ENCODE data around the gene GPR132. TPM values are rescaled to one million over a fixed set of nuclear protein-coding genes. Genes with fewer than 3 reads are reported as not detected.

GPR132 gene
- total and polyA plus RNA-seq, 5 experiments from 2014 or later, result 9.4 to 41.4 (median 36.3) TPM

- Mint-ChIP-seq H3K36me3 (peaks cover 0 to 33% (median 4%) of the 10 kb centered on the region in 3 donors), H3K4me1 (peaks cover 0 to 6% (median 3%) of the 10 kb centered on the region in 4 donors), H3K9me3 (no peaks in the 10 kb centered on the region), H3K4me3 (no peak overlapping the region), H3K27ac (peak overlapping the region in 2 of 10 donors; percentile 24 to 65), H3K27me3 (no peaks in the 10 kb centered on the region)
- ATAC-seq (no peak), DNase-seq (no peak)
- POLR2A ChIA-PET, result no interaction called here
Observed at GRCh38 chr14:105007593-105008264, 57.5 kb downstream of the GPR132 start.

- POLR2A ChIA-PET, result no interaction called here
- Mint-ChIP-seq H3K27ac (peak overlapping the region in 2 of 10 donors; percentile 24 to 74), H3K27me3 (no peaks in the 10 kb centered on the region), H3K36me3 (peaks cover 0 to 33% (median 4%) of the 10 kb centered on the region in 3 donors), H3K4me3 (no peak overlapping the region), H3K4me1 (peaks cover 0 to under 1% (median 0%) of the 10 kb centered on the region in 4 donors), H3K9me3 (no peaks in the 10 kb centered on the region)
- no peak for DNase-seq
- ATAC-seq, result no peak
Observed at GRCh38 chr14:105006831-105007592, 58.2 kb downstream of the GPR132 start.

GRCh38 chr14:105005929-105006830, 59.0 kb downstream of the GPR132 start:
- POLR2A ChIA-PET, result no interaction called here
- H3K9me3 Mint-ChIP-seq, result no peaks in the 10 kb centered on the region
- no peak for DNase-seq
- peak overlapping the region in 2 of 10 donors; percentile 62 to 74 for H3K27ac Mint-ChIP-seq
- H3K27me3 Mint-ChIP-seq, result no peaks in the 10 kb centered on the region
- ATAC-seq, result no peak
- peaks cover 0 to 25% (median 4%) of the 10 kb centered on the region in 3 donors for H3K36me3 Mint-ChIP-seq
- H3K4me3 Mint-ChIP-seq, result no peak overlapping the region
- no peaks in the 10 kb centered on the region for H3K4me1 Mint-ChIP-seq

- Mint-ChIP-seq H3K4me3 (no peak overlapping the region), H3K4me1 (no peaks in the 10 kb centered on the region), H3K27ac (no peak overlapping the region), H3K9me3 (no peaks in the 10 kb centered on the region), H3K36me3 (peaks cover 0 to 19% (median 4%) of the 10 kb centered on the region in 3 donors), H3K27me3 (no peaks in the 10 kb centered on the region)
- ATAC-seq (no peak), DNase-seq (no peak)
- POLR2A ChIA-PET, result no interaction called here
Observed at GRCh38 chr14:105005329-105005928, 59.8 kb downstream of the GPR132 start.

Other genes with a start within 250 kb of the GPR132 start
- gene CEP170B, start 200.2 kb downstream of the GPR132 start, total RNA-seq, result 1 to 10 TPM; 4.6 to 4.8 TPM
- under 1 TPM in 2 of 3 donors, not detected in 1; 0.03 to 0.05 TPM for gene CEP170B, start 200.2 kb downstream of the GPR132 start, polyA plus RNA-seq
- 1 to 10 TPM; 1.2 to 2.2 TPM for gene PLD4, start 140.6 kb downstream of the GPR132 start, total RNA-seq
- gene PLD4, start 140.6 kb downstream of the GPR132 start, polyA plus RNA-seq, result under 1 TPM in 2 of 3 donors, not detected in 1; 0.08 to 0.13 TPM
- not detected for gene AHNAK2, start 87.1 kb downstream of the GPR132 start, total RNA-seq
- not detected for gene AHNAK2, start 87.1 kb downstream of the GPR132 start, polyA plus RNA-seq
- gene CLBA1, start 79.6 kb downstream of the GPR132 start, total RNA-seq, result 1 to 10 TPM; 2.0 to 2.4 TPM
- 1 to 10 TPM in 2 of 3 donors, under 1 TPM in 1; 0.67 to 2.3 (median 1.2) TPM for gene CLBA1, start 79.6 kb downstream of the GPR132 start, polyA plus RNA-seq
- 10 to 100 TPM; 11.0 to 12.4 TPM for gene CDCA4, start 44.3 kb downstream of the GPR132 start, total RNA-seq
- gene CDCA4, start 44.3 kb downstream of the GPR132 start, polyA plus RNA-seq, result 10 to 100 TPM in 2 of 3 donors, 1 to 10 TPM in 1; 8.2 to 12.0 (median 11.3) TPM
- under 1 TPM; 0.16 to 0.47 TPM for gene JAG2, start 103.3 kb upstream of the GPR132 start, total RNA-seq
- gene JAG2, start 103.3 kb upstream of the GPR132 start, polyA plus RNA-seq, result under 1 TPM; 0.10 to 0.21 (median 0.17) TPM
- gene NUDT14, start 115.9 kb upstream of the GPR132 start, total RNA-seq, result 10 to 100 TPM; 10.3 to 10.8 TPM
- 10 to 100 TPM in 2 of 3 donors, 1 to 10 TPM in 1; 9.5 to 18.8 (median 17.1) TPM for gene NUDT14, start 115.9 kb upstream of the GPR132 start, polyA plus RNA-seq
- gene BTBD6, start 183.1 kb upstream of the GPR132 start, total RNA-seq, result 10 to 100 TPM; 42.0 to 42.8 TPM
- gene BTBD6, start 183.1 kb upstream of the GPR132 start, polyA plus RNA-seq, result 10 to 100 TPM in 2 of 3 donors, 1 to 10 TPM in 1; 5.5 to 15.6 (median 14.9) TPM
- 10 to 100 TPM; 52.4 to 63.5 TPM for gene BRF1, start 235.6 kb upstream of the GPR132 start, total RNA-seq
- 10 to 100 TPM in 1 of 3 donors, 1 to 10 TPM in 2; 7.1 to 10.9 (median 9.2) TPM for gene BRF1, start 235.6 kb upstream of the GPR132 start, polyA plus RNA-seq
- gene PACS2, start 249.3 kb upstream of the GPR132 start, total RNA-seq, result 10 to 100 TPM; 81.5 to 82.1 TPM
- 1 to 10 TPM; 1.7 to 6.1 (median 2.3) TPM for gene PACS2, start 249.3 kb upstream of the GPR132 start, polyA plus RNA-seq

Measured in naive thymus-derived CD8-positive, alpha-beta T cell (primary cell).